Endodermal cell (in vitro differentiated cells): ENCODE data around the gene HEATR9. TPM values are rescaled to one million over a fixed set of nuclear protein-coding genes. Genes with fewer than 3 reads are reported as not detected.

Experiments used
- DNase-seq: peaks from one replicate; pipeline ENCODE4 v3.0.0-alpha.2; 2017
- H3K27ac ChIP-seq: 2 replicates; pipeline ENCODE4 v1.5.1; 2013; ENCODE audit warnings: mild to moderate bottlenecking, low read depth, low read length, moderate library complexity
- H3K27me3 ChIP-seq: 2 replicates; pipeline ENCODE4 v1.6.1; 2013; ENCODE audit warnings: mild to moderate bottlenecking, low read length, moderate library complexity; ENCODE audit not compliant: insufficient read depth, control insufficient read depth, poor library complexity, severe bottlenecking
- H3K36me3 ChIP-seq: 2 replicates; pipeline ENCODE4 v1.7.0; 2013; ENCODE audit warnings: mild to moderate bottlenecking, low read length, moderate library complexity; ENCODE audit not compliant: control insufficient read depth, insufficient read depth
- H3K4me1 ChIP-seq: one replicate; pipeline ENCODE4 v1.7.0; 2013; ENCODE audit warnings: low read length; ENCODE audit not compliant: control insufficient read depth, insufficient read depth
- H3K4me3 ChIP-seq: 2 replicates; pipeline ENCODE4 v1.5.1; 2013; ENCODE audit warnings: mild to moderate bottlenecking, low read length, moderate library complexity
- H3K9ac ChIP-seq: 2 replicates; pipeline ENCODE4 v1.6.1; 2013; ENCODE audit warnings: mild to moderate bottlenecking, low read length, moderate library complexity; ENCODE audit not compliant: poor library complexity, severe bottlenecking; ENCODE audit errors: extremely low read depth
- H3K9me3 ChIP-seq: 2 replicates; pipeline ENCODE4 v1.6.1; 2013; ENCODE audit warnings: mild to moderate bottlenecking, low read length, moderate library complexity; ENCODE audit not compliant: control insufficient read depth
- H3K27ac Mint-ChIP-seq: 2 replicates; pipeline ENCODE4 v1.8.0; 2020; ENCODE audit warnings: mixed read lengths
- H3K27me3 Mint-ChIP-seq: 2 replicates; pipeline ENCODE4 v1.8.0; 2021; ENCODE audit warnings: mild to moderate bottlenecking, mixed read lengths; ENCODE audit not compliant: insufficient read depth
- H3K36me3 Mint-ChIP-seq: 2 replicates; pipeline ENCODE4 v1.8.0; 2020; ENCODE audit warnings: low read depth, mixed read lengths
- H3K4me1 Mint-ChIP-seq: 2 replicates; pipeline ENCODE4 v1.8.0; 2020; ENCODE audit warnings: mixed read lengths
- H3K4me3 Mint-ChIP-seq: 2 replicates; pipeline ENCODE4 v1.8.0; 2020; ENCODE audit warnings: mild to moderate bottlenecking, moderate library complexity, mixed read lengths
- H3K9me3 Mint-ChIP-seq: 2 replicates; pipeline ENCODE4 v1.8.0; 2020; ENCODE audit warnings: mild to moderate bottlenecking, mixed read lengths
- WGBS, 2 experiments: methylation state at CpG; one replicate each; pipeline versions ENCODE4 v1.1.5 to v1.1.7; 2013; ENCODE audit warnings: missing lambda C conversion rate in 2 of 2, mixed read lengths in 1 of 2; ENCODE audit not compliant: insufficient coverage in 1 of 2, insufficient read length in 1 of 2; 5-methylcytosine and 5-hydroxymethylcytosine counted together
- total RNA-seq, 2 donors: library from RNA; stranded (reverse); fragmentation: NEBNext Ultra II Directional in 1 of 2; extraction: Animal tissue kit (Norgen Biotek cat#: 25700) in 1 of 2; gene quantifications; 2 replicates in 1 of 2; 3 replicates in 1 of 2; pipeline ENCODE4 v1.2.1, GENCODE V29; 2021
- TF ChIP-seq, protein P1 (sequence below): fragments of 200-600 bp; sonication (generic); conservative IDR thresholded peaks from 2 replicates; pipeline ENCODE4 v1.5.0; 2021; ENCODE audit warnings: antibody characterized with exemption, mild to moderate bottlenecking

The HEATR9 gene
- total RNA-seq, 2 donors from 2014 or later, result not detected

DNA sequence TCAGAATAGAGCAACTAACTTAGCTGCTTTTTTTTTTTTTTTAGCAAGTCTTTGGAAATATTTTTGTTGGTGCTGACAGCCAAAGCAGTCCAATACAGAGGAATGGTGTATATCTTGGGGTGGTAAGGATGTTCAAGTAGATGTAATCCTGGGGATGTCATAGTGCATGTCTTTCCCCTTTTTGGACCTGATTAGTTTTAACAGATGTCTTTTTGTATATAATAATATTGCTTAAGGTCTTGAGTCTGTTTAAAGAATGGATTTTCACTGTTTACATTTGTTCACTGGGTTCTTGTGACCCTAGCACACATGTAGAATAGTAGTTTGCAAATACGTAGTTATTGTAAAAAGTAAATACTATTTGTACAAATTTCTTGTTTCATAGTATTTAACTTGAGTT, 51.5 kb downstream of the HEATR9 start:
- Histone ChIP-seq H3K4me3 (no peak overlapping the region), H3K9ac (no peak overlapping the region), H3K4me1 (no peaks in the 10 kb centered on the region), H3K27ac (no peak overlapping the region), H3K27me3 (no peaks in the 10 kb centered on the region), H3K36me3 (peaks cover 81% of the 10 kb centered on the region), H3K9me3 (no peaks in the 10 kb centered on the region)
- TF ChIP-seq, protein P1, sequence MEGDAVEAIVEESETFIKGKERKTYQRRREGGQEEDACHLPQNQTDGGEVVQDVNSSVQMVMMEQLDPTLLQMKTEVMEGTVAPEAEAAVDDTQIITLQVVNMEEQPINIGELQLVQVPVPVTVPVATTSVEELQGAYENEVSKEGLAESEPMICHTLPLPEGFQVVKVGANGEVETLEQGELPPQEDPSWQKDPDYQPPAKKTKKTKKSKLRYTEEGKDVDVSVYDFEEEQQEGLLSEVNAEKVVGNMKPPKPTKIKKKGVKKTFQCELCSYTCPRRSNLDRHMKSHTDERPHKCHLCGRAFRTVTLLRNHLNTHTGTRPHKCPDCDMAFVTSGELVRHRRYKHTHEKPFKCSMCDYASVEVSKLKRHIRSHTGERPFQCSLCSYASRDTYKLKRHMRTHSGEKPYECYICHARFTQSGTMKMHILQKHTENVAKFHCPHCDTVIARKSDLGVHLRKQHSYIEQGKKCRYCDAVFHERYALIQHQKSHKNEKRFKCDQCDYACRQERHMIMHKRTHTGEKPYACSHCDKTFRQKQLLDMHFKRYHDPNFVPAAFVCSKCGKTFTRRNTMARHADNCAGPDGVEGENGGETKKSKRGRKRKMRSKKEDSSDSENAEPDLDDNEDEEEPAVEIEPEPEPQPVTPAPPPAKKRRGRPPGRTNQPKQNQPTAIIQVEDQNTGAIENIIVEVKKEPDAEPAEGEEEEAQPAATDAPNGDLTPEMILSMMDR, result no peak
- DNase-seq, result no peak
- no peaks in the 10 kb centered on the region for H3K9me3 Mint-ChIP-seq
- no CpG with 5 or more reads among the region's 1 CpG for WGBS, 2 experiments
- no peaks in the 10 kb centered on the region for H3K27me3 Mint-ChIP-seq
- H3K27ac Mint-ChIP-seq, result no peak overlapping the region
- H3K4me3 Mint-ChIP-seq, result no peak overlapping the region
- H3K36me3 Mint-ChIP-seq, result peaks cover 58% of the 10 kb centered on the region
- H3K4me1 Mint-ChIP-seq, result no peaks in the 10 kb centered on the region

DNA sequence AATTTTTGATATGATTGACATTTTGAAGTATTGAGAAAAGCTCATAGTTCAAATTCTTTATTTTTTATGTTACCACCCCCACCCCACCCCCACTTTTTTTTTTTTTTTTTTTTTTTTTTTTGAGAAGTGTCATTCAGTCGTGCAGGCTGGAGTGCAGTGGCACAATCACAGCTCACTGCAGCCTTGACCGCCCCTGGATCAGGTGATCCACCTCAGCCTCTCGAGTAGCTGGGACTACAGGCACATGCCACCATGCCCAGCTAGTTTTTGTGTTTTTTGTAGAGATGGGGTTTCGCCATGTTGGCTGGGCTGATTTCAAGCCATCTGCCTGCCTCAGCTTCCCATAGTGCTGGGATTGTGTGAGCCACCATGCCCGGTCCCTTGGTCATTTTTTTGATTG, 52.0 kb downstream of the HEATR9 start:
- H3K36me3 ChIP-seq, result peaks cover 81% of the 10 kb centered on the region
- 85 to 96% methylated on average over 2 to 5 of the region's 5 CpGs for WGBS, 2 experiments

DNA sequence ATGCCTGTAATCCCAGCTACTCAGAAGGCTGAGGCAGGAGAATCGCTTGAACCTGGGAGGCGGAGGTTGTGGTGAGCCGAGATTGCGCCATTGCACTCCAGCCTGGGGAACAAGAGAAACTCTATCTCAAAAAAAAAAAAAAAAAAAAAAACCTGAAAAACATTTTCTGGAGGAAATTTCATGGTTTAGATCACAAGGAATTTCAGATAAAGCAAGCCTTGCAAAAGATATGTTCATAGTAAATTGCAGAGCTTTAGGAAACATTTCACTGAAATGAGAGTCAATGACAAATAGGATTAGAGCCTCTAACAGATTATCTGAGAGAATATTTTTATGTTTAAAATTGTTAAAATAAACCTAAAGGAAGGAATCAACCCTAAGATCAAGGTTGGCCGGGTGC, 56.2 kb downstream of the HEATR9 start:
- Histone ChIP-seq H3K4me3 (no peak overlapping the region), H3K27ac (no peak overlapping the region), H3K36me3 (peaks cover 47% of the 10 kb centered on the region), H3K27me3 (no peaks in the 10 kb centered on the region), H3K4me1 (no peaks in the 10 kb centered on the region), H3K9me3 (no peaks in the 10 kb centered on the region), H3K9ac (no peak overlapping the region)
- no peak for DNase-seq
- Mint-ChIP-seq H3K9me3 (no peaks in the 10 kb centered on the region), H3K4me1 (peaks cover 20% of the 10 kb centered on the region), H3K36me3 (peaks cover 25% of the 10 kb centered on the region), H3K4me3 (no peak overlapping the region), H3K27ac (no peak overlapping the region), H3K27me3 (peaks cover 1% of the 10 kb centered on the region)
- TF ChIP-seq, protein P1, result no peak
- 80 to 88% methylated on average over 1 to 5 of the region's 5 CpGs for WGBS, 2 experiments

More for the DNA sequence above, 52.0 kb downstream of the HEATR9 start:
- no peak overlapping the region for H3K4me3 Mint-ChIP-seq
- H3K4me1 ChIP-seq, result no peaks in the 10 kb centered on the region
- H3K27ac Mint-ChIP-seq, result no peak overlapping the region
- H3K27me3 Mint-ChIP-seq, result no peaks in the 10 kb centered on the region
- no peak for DNase-seq
- no peak overlapping the region for H3K9ac ChIP-seq
- peaks cover 53% of the 10 kb centered on the region for H3K36me3 Mint-ChIP-seq
- no peaks in the 10 kb centered on the region for H3K27me3 ChIP-seq
- TF ChIP-seq, protein P1, result no peak
- H3K4me3 ChIP-seq, result no peak overlapping the region
- H3K4me1 Mint-ChIP-seq, result no peaks in the 10 kb centered on the region
- no peaks in the 10 kb centered on the region for H3K9me3 ChIP-seq
- no peak overlapping the region for H3K27ac ChIP-seq
- H3K9me3 Mint-ChIP-seq, result no peaks in the 10 kb centered on the region
